Measurements from ENCODE around the gene SCN8A. TPM values are rescaled to one million over a fixed set of nuclear protein-coding genes. Genes with fewer than 3 reads are reported as not detected.

The SCN8A gene
- polyA plus RNA-seq, 3 donors from 2014 or later, result 0.04 to 0.06 TPM; not detected in 1

GRCh38 chr12:51850081-51850964 is 259.3 kb downstream of the SCN8A start:
- no peak for DNase-seq
- Mint-ChIP-seq H3K27me3 (ENCODE audit: low read depth in 3 of 3) (peaks cover 7 to 21% (median 8%) of the 10 kb centered on the region in 3 donors), H3K27ac (no peak overlapping the region), H3K4me3 (no peak overlapping the region), H3K36me3 (no peaks in the 10 kb centered on the region), H3K4me1 (peaks cover 8 to 12% of the 10 kb centered on the region in 2 donors), H3K9me3 (no peaks in the 10 kb centered on the region)

DNA sequence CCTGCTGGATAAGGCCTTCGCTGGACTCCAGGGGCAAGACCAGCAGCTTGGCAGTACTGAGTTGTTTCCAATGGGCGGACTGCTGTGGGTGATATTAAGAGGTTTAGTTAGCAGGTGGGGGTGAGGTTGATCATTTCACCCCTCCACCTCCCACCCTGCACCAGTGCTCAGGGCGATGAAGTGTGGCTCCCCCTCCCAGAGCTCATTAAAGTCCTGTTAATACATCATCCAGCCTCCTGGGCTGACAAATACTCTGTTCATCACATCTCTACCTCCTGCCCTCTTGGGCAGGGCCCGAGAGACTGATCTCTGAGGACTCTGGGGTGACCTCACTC is 259.9 kb downstream of the SCN8A start:
- H3K27me3 Mint-ChIP-seq (ENCODE audit: low read depth in 3 of 3), result peaks cover 6 to 18% (median 8%) of the 10 kb centered on the region in 3 donors
- H3K9me3 Mint-ChIP-seq, result no peaks in the 10 kb centered on the region
- H3K4me1 Mint-ChIP-seq, result peaks cover 7 to 11% of the 10 kb centered on the region in 2 donors
- DNase-seq, result no peak
- no peaks in the 10 kb centered on the region for H3K36me3 Mint-ChIP-seq
- H3K27ac Mint-ChIP-seq, result no peak overlapping the region
- H3K4me3 Mint-ChIP-seq, result no peak overlapping the region

GRCh38 chr12:51851413-51852124 is 260.5 kb downstream of the SCN8A start:
- Mint-ChIP-seq H3K4me1 (peaks cover 4% of the 10 kb centered on the region in 2 donors), H3K27me3 (ENCODE audit: low read depth in 3 of 3) (peaks cover 2 to 18% (median 5%) of the 10 kb centered on the region in 3 donors), H3K36me3 (no peaks in the 10 kb centered on the region), H3K9me3 (peaks cover 0 to 1% (median 0%) of the 10 kb centered on the region in 6 donors), H3K4me3 (no peak overlapping the region), H3K27ac (no peak overlapping the region)
- DNase-seq, result no peak

DNA sequence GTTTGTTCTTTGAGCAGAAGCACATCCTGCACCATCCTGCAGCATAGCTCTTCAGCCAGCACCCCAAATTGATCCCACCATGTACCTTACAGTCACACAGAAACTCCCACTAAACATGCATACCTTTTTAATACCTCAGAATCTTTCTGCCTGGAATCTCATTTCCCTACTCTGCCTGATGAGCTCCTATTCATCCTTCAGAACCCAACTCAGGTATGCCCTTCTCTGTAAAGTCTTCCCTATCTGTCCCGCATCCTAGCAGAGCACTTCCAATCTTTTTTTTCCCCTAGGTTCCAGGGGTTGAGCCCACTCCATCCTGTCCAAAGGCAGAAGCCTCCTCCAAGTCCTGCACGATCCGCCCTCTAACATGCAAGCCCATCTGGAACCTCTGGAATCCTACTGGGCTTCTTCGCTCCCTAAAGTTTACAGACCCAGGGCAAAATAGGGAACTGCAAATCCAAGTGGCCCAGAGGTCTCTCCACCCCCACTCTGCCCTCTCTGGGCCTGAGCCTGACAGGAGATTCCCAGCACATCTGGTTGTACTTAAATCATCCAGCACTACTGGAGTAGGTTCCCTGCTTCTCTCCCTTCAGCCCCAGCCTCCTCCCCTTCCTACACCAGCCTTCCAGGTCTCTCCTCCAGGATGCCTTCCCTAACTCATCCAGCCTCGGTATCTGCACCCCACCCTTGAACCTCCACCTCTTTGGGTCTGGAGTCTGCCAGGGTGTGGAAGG is 261.5 kb downstream of the SCN8A start:
- Mint-ChIP-seq H3K36me3 (no peaks in the 10 kb centered on the region), H3K4me3 (no peak overlapping the region), H3K27me3 (ENCODE audit: low read depth in 3 of 3) (peaks cover 0 to 15% (median 5%) of the 10 kb centered on the region in 3 donors), H3K9me3 (peaks cover 0 to 1% (median 0%) of the 10 kb centered on the region in 6 donors), H3K27ac (no peak overlapping the region), H3K4me1 (peaks cover 0 to 2% of the 10 kb centered on the region in 2 donors)
- no peak for DNase-seq

DNA sequence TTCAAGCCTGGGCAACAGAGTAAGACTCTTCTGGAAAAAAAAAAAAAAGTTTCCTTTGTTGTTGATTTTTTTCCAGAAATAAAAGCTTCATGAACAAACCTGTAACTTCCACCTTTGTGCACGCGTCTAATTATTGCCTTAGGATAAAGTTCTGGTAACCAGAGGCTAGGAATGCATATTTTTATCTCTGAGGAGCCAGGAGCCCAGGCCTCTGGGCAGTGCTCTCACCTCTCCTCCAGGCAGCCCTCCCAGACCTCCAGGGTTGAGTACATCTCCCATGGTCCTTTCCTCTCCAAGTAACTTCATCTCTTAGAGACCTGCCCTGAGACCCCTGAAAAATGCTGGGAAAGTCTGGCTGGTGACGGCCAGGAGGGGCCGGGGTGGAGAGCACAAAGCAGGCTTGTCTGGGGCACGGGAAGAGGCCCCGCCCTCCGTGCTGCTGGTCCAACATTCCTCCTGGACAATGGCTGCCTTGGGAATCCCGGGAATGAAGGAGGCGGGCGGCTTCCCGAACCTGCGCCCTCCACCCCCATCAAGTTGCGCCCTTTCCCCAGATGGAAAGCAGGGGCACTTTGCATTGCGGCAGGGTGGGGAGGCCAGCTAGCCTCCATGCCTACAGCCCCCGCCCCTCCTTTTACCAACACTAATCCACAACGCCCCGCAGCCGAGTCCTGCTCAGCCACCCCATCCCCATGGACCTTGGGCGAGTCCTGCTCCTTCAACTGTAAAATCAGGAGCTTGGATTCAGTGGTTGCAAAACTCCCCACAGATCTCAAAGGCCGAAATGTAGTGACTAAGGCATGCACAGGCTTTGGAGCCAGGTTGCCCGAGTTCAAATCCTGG is 264.8 kb downstream of the SCN8A start:
- no peaks in the 10 kb centered on the region for H3K36me3 Mint-ChIP-seq
- peaks cover 0 to 1% (median 0%) of the 10 kb centered on the region in 6 donors for H3K9me3 Mint-ChIP-seq
- H3K4me3 Mint-ChIP-seq, result no peak overlapping the region
- no peaks in the 10 kb centered on the region for H3K4me1 Mint-ChIP-seq
- peaks cover 4 to 17% (median 6%) of the 10 kb centered on the region in 3 donors for H3K27me3 Mint-ChIP-seq (ENCODE audit: low read depth in 3 of 3)
- H3K27ac Mint-ChIP-seq, result no peak overlapping the region
- DNase-seq, result no peak

DNA sequence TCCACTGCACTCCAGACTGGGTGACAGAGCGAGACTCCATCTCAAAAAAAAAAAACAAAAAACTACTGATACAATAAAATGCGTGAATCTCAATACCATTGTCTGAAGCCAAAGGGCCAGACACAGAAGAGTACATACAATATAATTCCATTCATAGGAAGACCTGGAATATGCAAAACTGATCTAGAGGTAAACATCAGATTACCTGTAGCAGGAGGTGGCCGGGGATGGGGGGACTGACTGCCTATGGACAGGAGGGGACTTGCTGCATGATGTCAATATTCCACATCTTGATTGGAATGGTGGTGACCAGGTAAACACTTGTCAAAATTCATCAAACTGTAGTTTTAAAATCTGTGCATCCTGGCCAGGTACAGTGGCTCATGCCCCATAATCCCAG is 270.0 kb downstream of the SCN8A start:
- peaks cover 10 to 23% (median 18%) of the 10 kb centered on the region in 3 donors for H3K27me3 Mint-ChIP-seq (ENCODE audit: low read depth in 3 of 3)

More for the DNA sequence above, 270.0 kb downstream of the SCN8A start:
- DNase-seq, result no peak
- Mint-ChIP-seq H3K4me3 (no peak overlapping the region), H3K4me1 (peaks cover 0 to 6% of the 10 kb centered on the region in 2 donors), H3K36me3 (no peaks in the 10 kb centered on the region), H3K27ac (no peak overlapping the region), H3K9me3 (peaks cover 0 to 4% (median 0%) of the 10 kb centered on the region in 6 donors)

Other genes starting within 250 kb of the SCN8A start
- gene CELA1, start 244.6 kb upstream of the SCN8A start, polyA plus RNA-seq, result under 1 TPM in 2 of 3 donors, not detected in 1; 0.37 to 1.00 TPM
- gene GALNT6, start 199.8 kb upstream of the SCN8A start, polyA plus RNA-seq, result 10 to 100 TPM in 1 of 3 donors, 1 to 10 TPM in 1, under 1 TPM in 1; 0.91 to 19.0 (median 9.8) TPM
- gene SLC4A8, start 166.4 kb upstream of the SCN8A start, polyA plus RNA-seq, result 1 to 10 TPM in 2 of 3 donors, not detected in 1; 1.2 TPM